Uterus (tissue), 2 donors: ENCODE results near the gene GTF2I.
"Not testable (repeated sequence)": the region's sequence is repeated elsewhere in the genome, so short reads cannot be mapped to it uniquely, and the experiment has no call there.

Experiments used
- POLR2A ChIP-seq, 2 donors: fragments of 450-650 bp; IDR thresholded peaks; one replicate each; pipeline ENCODE4 v1.6.1; 2016; ENCODE audit warnings: antibody characterized with exemption in 2 of 2, mild to moderate bottlenecking in 1 of 2, moderate library complexity in 1 of 2
- TF ChIP-seq, protein P1 (sequence below), 4 experiments: fragments of 200-600 bp in 2 of 4; fragments of 450-650 bp in 2 of 4; sonication (generic) in 2 of 4; IDR thresholded peaks; one replicate each; pipeline ENCODE4 v1.5.1; 2016 to 2019; ENCODE audit warnings: antibody characterized with exemption in 4 of 4, mild to moderate bottlenecking in 2 of 4, moderate library complexity in 1 of 4

- TF ChIP-seq, protein P1, sequence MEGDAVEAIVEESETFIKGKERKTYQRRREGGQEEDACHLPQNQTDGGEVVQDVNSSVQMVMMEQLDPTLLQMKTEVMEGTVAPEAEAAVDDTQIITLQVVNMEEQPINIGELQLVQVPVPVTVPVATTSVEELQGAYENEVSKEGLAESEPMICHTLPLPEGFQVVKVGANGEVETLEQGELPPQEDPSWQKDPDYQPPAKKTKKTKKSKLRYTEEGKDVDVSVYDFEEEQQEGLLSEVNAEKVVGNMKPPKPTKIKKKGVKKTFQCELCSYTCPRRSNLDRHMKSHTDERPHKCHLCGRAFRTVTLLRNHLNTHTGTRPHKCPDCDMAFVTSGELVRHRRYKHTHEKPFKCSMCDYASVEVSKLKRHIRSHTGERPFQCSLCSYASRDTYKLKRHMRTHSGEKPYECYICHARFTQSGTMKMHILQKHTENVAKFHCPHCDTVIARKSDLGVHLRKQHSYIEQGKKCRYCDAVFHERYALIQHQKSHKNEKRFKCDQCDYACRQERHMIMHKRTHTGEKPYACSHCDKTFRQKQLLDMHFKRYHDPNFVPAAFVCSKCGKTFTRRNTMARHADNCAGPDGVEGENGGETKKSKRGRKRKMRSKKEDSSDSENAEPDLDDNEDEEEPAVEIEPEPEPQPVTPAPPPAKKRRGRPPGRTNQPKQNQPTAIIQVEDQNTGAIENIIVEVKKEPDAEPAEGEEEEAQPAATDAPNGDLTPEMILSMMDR (IDR thresholded peaks at IDR 0.05), result not testable (repeated sequence)
- TF ChIP-seq POLR2A (IDR thresholded peaks at IDR 0.05), result not testable (repeated sequence)
These were observed 116.5 kb downstream of the GTF2I start, which contains the start of gene NCF1 for GRCh38 chr7:74773760-74774750.
